Measurements from ENCODE around the gene NALCN.

Gene NALCN

DNA sequence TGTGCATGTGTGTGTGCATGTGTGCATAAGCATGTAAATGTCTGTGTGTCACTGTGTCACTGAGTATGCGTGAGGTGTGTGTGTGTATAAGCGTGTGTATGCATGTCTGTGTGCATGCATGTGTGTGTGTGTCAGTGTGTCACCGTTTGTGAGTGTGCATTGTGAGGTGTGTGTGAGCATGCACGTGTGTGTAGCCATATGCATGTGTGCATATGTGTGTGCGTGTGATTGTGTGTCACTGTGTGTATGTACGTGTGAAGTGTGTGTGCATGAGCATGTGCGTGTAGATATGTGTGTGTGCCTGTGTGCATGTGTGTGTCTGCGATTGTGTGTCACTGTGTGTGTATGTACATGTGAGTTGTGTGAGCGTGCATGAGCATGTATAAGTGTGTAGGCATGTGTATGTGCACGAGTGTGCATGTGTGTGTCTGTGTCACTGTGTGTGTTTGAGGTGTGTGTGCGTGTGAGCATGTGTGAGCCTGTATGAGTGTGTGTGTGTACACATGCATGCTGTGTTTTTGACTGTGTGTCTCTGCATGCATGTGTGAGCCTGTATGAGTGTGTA, 144.5 kb downstream of the NALCN start:
- Histone ChIP-seq H3K27ac (ENCODE audit: low read length) (no peak overlapping the region), H3K4me1 (ENCODE audit: low read length) (no peaks in the 10 kb centered on the region), H2AFZ (ENCODE audit: low read depth, low read length) (no peak overlapping the region), H4K20me1 (ENCODE audit: insufficient read depth, low read length) (no peaks in the 10 kb centered on the region), H3K9me3 (ENCODE audit: insufficient read depth, low read length) (no peaks in the 10 kb centered on the region), H3K79me2 (ENCODE audit: low read length) (no peaks in the 10 kb centered on the region), H3K4me2 (ENCODE audit: low read length) (no peak overlapping the region), H3K27me3 (ENCODE audit: low read depth, low read length) (no peaks in the 10 kb centered on the region), H3K9ac (ENCODE audit: low read length) (no peak overlapping the region), H3K36me3 (replicated peaks; ENCODE audit: low read depth, low read length) (no peaks in the 10 kb centered on the region), H3K4me3 (ENCODE audit: low read length) (no peak overlapping the region)
- no peak for TF ChIP-seq EZH2phosphoT487 (IDR thresholded peaks at IDR 0.05; ENCODE audit: low read depth)
- TF ChIP-seq CTCF (IDR thresholded peaks at IDR 0.05; ENCODE audit: low read depth, low read length) = no peak

DNA sequence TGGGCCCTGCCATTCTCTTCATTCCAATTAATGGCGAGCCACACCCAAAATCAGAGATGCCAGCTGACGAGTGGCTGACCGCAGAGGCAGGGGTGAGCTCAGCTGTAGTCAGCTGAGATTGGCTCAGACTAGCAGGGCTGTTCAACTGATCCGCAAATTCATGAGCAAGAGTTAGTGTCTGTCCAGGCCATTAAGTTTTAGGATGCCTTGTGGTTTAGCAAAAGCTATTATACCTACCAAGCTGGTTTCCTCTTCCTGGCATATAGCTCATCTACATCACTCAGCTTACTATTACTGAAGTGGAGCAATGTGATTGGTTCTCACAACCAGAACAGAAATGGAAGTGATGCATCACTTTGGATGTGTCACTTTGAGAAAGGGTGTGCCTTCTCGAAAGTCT, 148.7 kb downstream of the NALCN start:
- H2AFZ ChIP-seq (ENCODE audit: low read depth, low read length) = no peak overlapping the region
- no peak overlapping the region for H3K4me2 ChIP-seq (ENCODE audit: low read length)

GRCh38 chr13:101265934-101266333, 150.4 kb downstream of the NALCN start:
- Histone ChIP-seq H4K20me1 (ENCODE audit: insufficient read depth, low read length) (no peaks in the 10 kb centered on the region), H3K79me2 (ENCODE audit: low read length) (no peaks in the 10 kb centered on the region), H3K9me3 (ENCODE audit: insufficient read depth, low read length) (no peaks in the 10 kb centered on the region), H3K4me1 (ENCODE audit: low read length) (peaks cover 34% of the 10 kb centered on the region), H3K4me3 (ENCODE audit: low read length) (no peak overlapping the region), H2AFZ (ENCODE audit: low read depth, low read length) (peak overlapping the region; percentile 19), H3K27ac (ENCODE audit: low read length) (no peak overlapping the region), H3K4me2 (ENCODE audit: low read length) (peak overlapping the region; percentile 38), H3K27me3 (ENCODE audit: low read depth, low read length) (no peaks in the 10 kb centered on the region), H3K36me3 (replicated peaks; ENCODE audit: low read depth, low read length) (no peaks in the 10 kb centered on the region), H3K9ac (ENCODE audit: low read length) (no peak overlapping the region)
- TF ChIP-seq EZH2phosphoT487 (IDR thresholded peaks at IDR 0.05; ENCODE audit: low read depth) (no peak), CTCF (IDR thresholded peaks at IDR 0.05; ENCODE audit: low read depth, low read length) (no peak)

More for the DNA sequence above, 148.7 kb downstream of the NALCN start:
- no peaks in the 10 kb centered on the region for H3K79me2 ChIP-seq (ENCODE audit: low read length)
- H3K27ac ChIP-seq (ENCODE audit: low read length) = no peak overlapping the region
- H3K27me3 ChIP-seq (ENCODE audit: low read depth, low read length) = no peaks in the 10 kb centered on the region
- TF ChIP-seq EZH2phosphoT487 (IDR thresholded peaks at IDR 0.05; ENCODE audit: low read depth) (no peak), CTCF (IDR thresholded peaks at IDR 0.05; ENCODE audit: low read depth, low read length) (no peak)
- no peaks in the 10 kb centered on the region for H3K36me3 ChIP-seq (replicated peaks; ENCODE audit: low read depth, low read length)
- H3K9me3 ChIP-seq (ENCODE audit: insufficient read depth, low read length) = no peaks in the 10 kb centered on the region
- H3K9ac ChIP-seq (ENCODE audit: low read length) = no peak overlapping the region
- no peak overlapping the region for H3K4me3 ChIP-seq (ENCODE audit: low read length)
- peaks cover 21% of the 10 kb centered on the region for H3K4me1 ChIP-seq (ENCODE audit: low read length)
- H4K20me1 ChIP-seq (ENCODE audit: insufficient read depth, low read length) = no peaks in the 10 kb centered on the region

DNA sequence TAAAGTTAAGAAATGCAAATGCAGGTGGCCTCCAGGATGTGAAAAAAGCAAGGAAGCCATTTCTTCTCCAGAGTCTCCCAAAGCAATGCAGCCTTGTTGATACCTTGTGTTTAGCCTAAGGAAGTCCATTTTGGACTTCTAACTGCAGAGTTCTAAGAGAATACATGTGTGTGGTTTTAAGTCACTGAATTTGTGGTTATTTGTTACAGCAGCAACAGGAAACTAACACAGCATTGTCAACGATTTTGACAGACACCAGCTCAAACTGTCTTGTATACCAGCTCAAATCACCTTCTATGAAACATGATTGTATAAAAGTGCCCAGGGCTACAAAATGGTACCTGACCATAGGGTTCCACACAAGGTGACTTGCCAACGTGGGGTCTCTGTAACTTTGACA, 151.4 kb downstream of the NALCN start:
- peaks cover 34% of the 10 kb centered on the region for H3K4me1 ChIP-seq (ENCODE audit: low read length)
- H3K9me3 ChIP-seq (ENCODE audit: insufficient read depth, low read length) = no peaks in the 10 kb centered on the region
- no peak overlapping the region for H3K9ac ChIP-seq (ENCODE audit: low read length)
- H3K4me3 ChIP-seq (ENCODE audit: low read length) = no peak overlapping the region
- H3K4me2 ChIP-seq (ENCODE audit: low read length) = no peak overlapping the region
- H3K27ac ChIP-seq (ENCODE audit: low read length) = no peak overlapping the region
- TF ChIP-seq EZH2phosphoT487 (IDR thresholded peaks at IDR 0.05; ENCODE audit: low read depth) = no peak
- no peak for TF ChIP-seq CTCF (IDR thresholded peaks at IDR 0.05; ENCODE audit: low read depth, low read length)
- no peaks in the 10 kb centered on the region for H4K20me1 ChIP-seq (ENCODE audit: insufficient read depth, low read length)
- H3K27me3 ChIP-seq (ENCODE audit: low read depth, low read length) = no peaks in the 10 kb centered on the region
- H2AFZ ChIP-seq (ENCODE audit: low read depth, low read length) = no peak overlapping the region
- H3K79me2 ChIP-seq (ENCODE audit: low read length) = no peaks in the 10 kb centered on the region
- H3K36me3 ChIP-seq (replicated peaks; ENCODE audit: low read depth, low read length) = no peaks in the 10 kb centered on the region

All from OCI-LY3 (cell line).